Endothelial cell of umbilical vein (primary cell): ENCODE results near the gene ETS2. TPM values are rescaled to one million over a fixed set of nuclear protein-coding genes. Genes with fewer than 3 reads are reported as not detected.
A peak's percentile ranks its signal among the peaks of the same experiment; 100 is the strongest.

Source experiments
- BruUV-seq: library from RNA; stranded (reverse); fragments of 400-500 nt; replicated peaks from 2 replicates; lab custom pipeline; 2021; lab: Mats Ljungman, UMichigan
- CTCF ChIA-PET: fragments of 300-600, 350-600 bp; sonication (Branson Sonifier 250); formaldehyde crosslinking; loops from one replicate; lab custom pipeline; 2021; ENCODE audit warnings: antibody characterized with exemption, inconsistent platforms; lab: Charles Lee
- POLR2A ChIA-PET: fragments of 300-600, 350-600 bp; sonication (Branson Sonifier 250); formaldehyde crosslinking; loops from one replicate; lab custom pipeline; 2021; ENCODE audit warnings: antibody characterized with exemption, inconsistent platforms; lab: Charles Lee
- DNase-seq: peaks from one replicate; pipeline ENCODE4 v3.0.0-alpha.2; 2011; ENCODE audit warnings: low read depth, low spot score
- FAIRE-seq: peaks from 2 replicates; lab custom pipeline; 2011; peaks lifted over from hg19 to GRCh38; lab: Jason Lieb, UNC
- H2AFZ ChIP-seq: 2 replicates; pipeline ENCODE4 v1.6.0; 2012; ENCODE audit warnings: low read depth, low read length, control low read depth, inconsistent platforms
- H3K27ac ChIP-seq: 2 replicates; pipeline ENCODE4 v1.5.1; 2011; ENCODE audit warnings: low read depth, mild to moderate bottlenecking, control low read depth, low read length, moderate library complexity; ENCODE audit not compliant: insufficient read depth
- H3K27me3 ChIP-seq, 2 experiments: 2 replicates each; pipeline versions ENCODE4 v1.6.0 to v1.6.1; 2011; ENCODE audit warnings: low read length in 2 of 2, mixed read lengths in 1 of 2; ENCODE audit not compliant: control insufficient read depth in 2 of 2, insufficient read depth in 2 of 2
- H3K36me3 ChIP-seq, 2 experiments: 2 replicates in 1 of 2; 3 replicates in 1 of 2; pipeline ENCODE4 v1.5.1; 2011; ENCODE audit warnings: low read length in 2 of 2, mild to moderate bottlenecking in 1 of 2, moderate library complexity in 1 of 2; ENCODE audit not compliant: control insufficient read depth in 2 of 2, insufficient read depth in 2 of 2; ENCODE audit errors: extremely low read depth in 1 of 2
- H3K4me1 ChIP-seq: 3 replicates; pipeline ENCODE4 v1.5.1; 2011; ENCODE audit warnings: mild to moderate bottlenecking, low read length; ENCODE audit not compliant: control insufficient read depth, insufficient read depth; ENCODE audit errors: extremely low read depth
- H3K4me2 ChIP-seq: 2 replicates; pipeline ENCODE4 v1.6.1; 2011; ENCODE audit warnings: low read length, control low read depth, mixed read lengths; ENCODE audit not compliant: insufficient read depth
- H3K4me3 ChIP-seq, 3 experiments: fragments of 200-600 bp in 1 of 3; sonication (generic), shearing (Covaris generic) in 1 of 3; replicated peaks in 1 of 3; 2 replicates each; pipeline ENCODE4 v1.5.1; 2011 to 2016; ENCODE audit warnings: control low read depth in 3 of 3, low read length in 3 of 3, mild to moderate bottlenecking in 2 of 3, inconsistent platforms in 1 of 3, low read depth in 1 of 3, moderate library complexity in 1 of 3; ENCODE audit not compliant: insufficient read depth in 1 of 3
- H3K79me2 ChIP-seq: 2 replicates; pipeline ENCODE4 v1.6.0; 2012; ENCODE audit warnings: low read length, inconsistent platforms; ENCODE audit not compliant: control insufficient read depth, insufficient read depth
- H3K9ac ChIP-seq: replicated peaks from 2 replicates; pipeline ENCODE3; 2011; ENCODE audit warnings: low read length, control low read depth; ENCODE audit not compliant: insufficient read depth; ENCODE audit errors: extremely low read depth
- H3K9me1 ChIP-seq: replicated peaks from 3 replicates; pipeline ENCODE4 v1.6.0; 2011; ENCODE audit warnings: mild to moderate bottlenecking, low read length; ENCODE audit not compliant: control insufficient read depth, insufficient read depth; ENCODE audit errors: extremely low read depth
- H3K9me3 ChIP-seq: replicated peaks from 2 replicates; pipeline ENCODE4 v1.5.1; 2012; ENCODE audit warnings: low read length, inconsistent platforms; ENCODE audit not compliant: control insufficient read depth, insufficient read depth
- H4K20me1 ChIP-seq: replicated peaks from 2 replicates; pipeline ENCODE3; 2011; ENCODE audit warnings: mild to moderate bottlenecking, low read length; ENCODE audit not compliant: control insufficient read depth, insufficient read depth; ENCODE audit errors: extremely low read depth
- FOS ChIP-seq: IDR thresholded peaks from 2 replicates; pipeline ENCODE4 v1.6.1; 2011; ENCODE audit warnings: mild to moderate bottlenecking, low read length, moderate library complexity, borderline replicate concordance; ENCODE audit not compliant: insufficient read depth
- GATA2 ChIP-seq: IDR thresholded peaks from 2 replicates; pipeline ENCODE4 v1.7.0; 2011; ENCODE audit warnings: low read depth, mild to moderate bottlenecking, moderate library complexity, mixed read lengths, low read length; ENCODE audit not compliant: insufficient read length, insufficient read depth
- JUN ChIP-seq: IDR thresholded peaks from 2 replicates; pipeline ENCODE4 v1.6.1; 2011; ENCODE audit warnings: borderline replicate concordance, low read depth; ENCODE audit not compliant: insufficient read length, insufficient read depth
- MYC ChIP-seq: IDR thresholded peaks from one replicate; pipeline ENCODE4 v1.6.1; 2011; ENCODE audit warnings: mild to moderate bottlenecking, low read depth, low read length
- POLR2A ChIP-seq: IDR thresholded peaks from 2 replicates; pipeline ENCODE4 v1.6.1; 2012; ENCODE audit warnings: low read depth, mild to moderate bottlenecking, control low read depth, low read length
- POLR2AphosphoS5 ChIP-seq: IDR thresholded peaks from 2 replicates; pipeline ENCODE4 v1.6.1; 2012; ENCODE audit warnings: low read depth, mild to moderate bottlenecking, control low read depth, low read length, moderate library complexity; ENCODE audit not compliant: insufficient read depth
- dilution Hi-C: fragments of 300-500 bp; cut with MboI; formaldehyde crosslinking; loops from one replicate; pipeline ENCODE4 v1.15.0; 2019; ENCODE audit warnings: low sequenced_read_pairs; ENCODE audit not compliant: extremely low pct_ligation_motif_present
- intact Hi-C: fragments of 100-400 bp; cut with micrococcal nuclease; formaldehyde crosslinking; loops from one replicate; pipeline ENCODE4 v1.10.0; 2022
- polyA plus RNA-seq, 4 experiments: library from polyadenylated mRNA; depleted of rRNA in 3 of 4; stranded (reverse) in 3 of 4; unstranded in 1 of 4; fragments of >200 nt; gene quantifications; 2 replicates each; pipeline versions ENCODE4 v1.2.1 to v1.2.3, GENCODE V29; 2011 to 2012; ENCODE audit warnings: missing spikeins in 1 of 4
- total RNA-seq: library from RNA; stranded (reverse); gene quantifications from 2 replicates; pipeline ENCODE4 v1.2.3, GENCODE V29; 2021
- TF ChIP-seq, protein P1 (sequence below), 2 donors: IDR thresholded peaks; 1 replicate in 1 of 2; 2 replicates in 1 of 2; pipeline ENCODE4 v1.5.1; 2011; ENCODE audit warnings: low read length in 2 of 2, mild to moderate bottlenecking in 2 of 2, moderate library complexity in 2 of 2, control low read depth in 1 of 2, inconsistent platforms in 1 of 2, low read depth in 1 of 2; ENCODE audit not compliant: insufficient read depth in 1 of 2; ENCODE audit errors: extremely low read depth in 1 of 2
- TF ChIP-seq, protein P2 (sequence below): IDR thresholded peaks from 2 replicates; pipeline ENCODE4 v1.6.1; 2011; ENCODE audit not compliant: insufficient read depth, insufficient read length

The ETS2 gene
- total and polyA plus RNA-seq, 2 donors (not counting 3 experiments of a cell fraction or from before 2014, with no cell fraction given), result 16.3 to 54.5 TPM

DNA sequence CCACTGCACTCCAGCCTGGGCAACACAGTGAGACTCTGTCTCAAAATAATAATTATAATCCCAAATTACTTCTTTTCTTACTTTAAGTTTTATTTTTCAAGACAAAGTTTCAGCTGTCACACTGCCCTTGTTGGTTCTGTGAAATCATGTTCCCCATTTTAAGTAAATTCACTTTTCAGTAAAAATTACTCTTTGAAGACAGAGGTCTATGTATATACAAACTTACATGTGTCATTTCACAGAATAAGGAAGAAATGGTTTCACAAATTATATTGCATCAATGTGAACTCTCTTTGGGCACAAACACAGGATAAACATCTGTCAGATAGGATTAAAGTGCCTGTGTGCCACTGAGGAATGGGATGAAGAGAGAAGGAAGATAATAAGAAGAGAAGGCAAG, 33.1 kb upstream of the ETS2 start:
- H3K4me3 ChIP-seq, result no peak overlapping the region
- no peaks in the 10 kb centered on the region for H3K9me3 ChIP-seq
- CTCF ChIA-PET, result interaction anchor here (0.7 to 1.2 kb wide), 3 partner anchors 12 to 29 kb away, joined by 3 read pairs; no protein-coding TSS in a partner anchor
- dilution Hi-C loops, result no loop called here
- H3K79me2 ChIP-seq, result no peaks in the 10 kb centered on the region
- no peaks in the 10 kb centered on the region for H3K9me1 ChIP-seq
- H4K20me1 ChIP-seq, result no peaks in the 10 kb centered on the region
- no peak overlapping the region for H3K9ac ChIP-seq
- FAIRE-seq, result no peak
- H3K27me3 ChIP-seq, result no peaks in the 10 kb centered on the region
- peak overlapping the region; percentile 4 for H2AFZ ChIP-seq
- no peaks in the 10 kb centered on the region for H3K36me3 ChIP-seq
- peak overlapping the region; percentile 32 for H3K27ac ChIP-seq
- no TSS peak for BruUV-seq
- TF ChIP-seq FOS (no peak), POLR2A (no peak), JUN (no peak), GATA2 (no peak), MYC (no peak), POLR2AphosphoS5 (no peak)
- TF ChIP-seq, protein P1, sequence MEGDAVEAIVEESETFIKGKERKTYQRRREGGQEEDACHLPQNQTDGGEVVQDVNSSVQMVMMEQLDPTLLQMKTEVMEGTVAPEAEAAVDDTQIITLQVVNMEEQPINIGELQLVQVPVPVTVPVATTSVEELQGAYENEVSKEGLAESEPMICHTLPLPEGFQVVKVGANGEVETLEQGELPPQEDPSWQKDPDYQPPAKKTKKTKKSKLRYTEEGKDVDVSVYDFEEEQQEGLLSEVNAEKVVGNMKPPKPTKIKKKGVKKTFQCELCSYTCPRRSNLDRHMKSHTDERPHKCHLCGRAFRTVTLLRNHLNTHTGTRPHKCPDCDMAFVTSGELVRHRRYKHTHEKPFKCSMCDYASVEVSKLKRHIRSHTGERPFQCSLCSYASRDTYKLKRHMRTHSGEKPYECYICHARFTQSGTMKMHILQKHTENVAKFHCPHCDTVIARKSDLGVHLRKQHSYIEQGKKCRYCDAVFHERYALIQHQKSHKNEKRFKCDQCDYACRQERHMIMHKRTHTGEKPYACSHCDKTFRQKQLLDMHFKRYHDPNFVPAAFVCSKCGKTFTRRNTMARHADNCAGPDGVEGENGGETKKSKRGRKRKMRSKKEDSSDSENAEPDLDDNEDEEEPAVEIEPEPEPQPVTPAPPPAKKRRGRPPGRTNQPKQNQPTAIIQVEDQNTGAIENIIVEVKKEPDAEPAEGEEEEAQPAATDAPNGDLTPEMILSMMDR (IDR thresholded peaks at IDR 0.05; ENCODE audit: extremely low read depth in 1 of 2, insufficient read depth in 1 of 2, low read depth in 1 of 2, low read length in 2 of 2), result no peak
- TF ChIP-seq, protein P2, sequence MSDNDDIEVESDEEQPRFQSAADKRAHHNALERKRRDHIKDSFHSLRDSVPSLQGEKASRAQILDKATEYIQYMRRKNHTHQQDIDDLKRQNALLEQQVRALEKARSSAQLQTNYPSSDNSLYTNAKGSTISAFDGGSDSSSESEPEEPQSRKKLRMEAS, result no peak
- H3K4me1 ChIP-seq, result peaks cover 17% of the 10 kb centered on the region
- H3K4me2 ChIP-seq, result peak overlapping the region; percentile 9
- intact Hi-C loops, result loop anchor here (2.0 kb wide), 1 partner anchor 32 kb away; the partner anchor contains the start of gene ETS2
- POLR2A ChIA-PET, result no interaction called here
- no peak for DNase-seq
